Esophagus squamous epithelium (tissue), 5 donors: ENCODE results near the gene MORC4. TPM values are rescaled to one million over a fixed set of nuclear protein-coding genes. Genes with fewer than 3 reads are reported as not detected.
"Not testable (repeated sequence)": the region's sequence is repeated elsewhere in the genome, so short reads cannot be mapped to it uniquely, and the experiment has no call there.

ENCODE experiments used
- DNase-seq: peaks from one replicate; lab custom pipeline; 2025; lab: John Stamatoyannopoulos, UW
- H3K27ac ChIP-seq, 4 donors: fragments of 200-600 bp; sonication (generic); one replicate each; pipeline ENCODE4 v1.5.1; 2016 to 2019; ENCODE audit warnings: mild to moderate bottlenecking in 1 of 4
- H3K27me3 ChIP-seq, 4 donors: fragments of 200-600 bp; sonication (generic); 1 replicate in 3 of 4; 2 replicates in 1 of 4; pipeline versions ENCODE4 v1.5.1 to v1.6.0; 2017 to 2021; ENCODE audit warnings: antibody characterized with exemption in 1 of 4
- H3K36me3 ChIP-seq, 3 donors: fragments of 200-600 bp; sonication (generic); one replicate each; pipeline ENCODE4 v1.5.1; 2016 to 2019
- H3K4me1 ChIP-seq, 3 donors: fragments of 200-600 bp; sonication (generic); one replicate each; pipeline ENCODE4 v1.5.1; 2017 to 2019
- H3K4me3 ChIP-seq, 4 donors: fragments of 200-600 bp; sonication (generic); 1 replicate in 3 of 4; 2 replicates in 1 of 4; pipeline ENCODE4 v1.5.1; 2016 to 2019; ENCODE audit warnings: mild to moderate bottlenecking in 2 of 4, moderate library complexity in 1 of 4
- H3K9me3 ChIP-seq, 3 donors: fragments of 200-600 bp; sonication (generic); one replicate each; pipeline ENCODE4 v1.5.1; 2016 to 2019
- POLR2A ChIP-seq, 4 donors: fragments of 450-650 bp; IDR thresholded peaks; one replicate each; pipeline ENCODE4 v1.6.1; 2017; ENCODE audit warnings: antibody characterized with exemption in 4 of 4, mild to moderate bottlenecking in 4 of 4, moderate library complexity in 3 of 4
- WGBS, 2 donors: methylation state at CpG; one replicate each; pipeline ENCODE4 v1.1.5; 2018; 5-methylcytosine and 5-hydroxymethylcytosine counted together
- intact Hi-C: fragments of 100-400 bp; cut with DNase I; formaldehyde crosslinking; loops from one replicate; pipeline ENCODE4 v1.15.0; 2022
- total RNA-seq, 4 donors: library from RNA; depleted of rRNA; stranded (reverse); fragments of >200 nt; gene quantifications; one replicate each; pipeline ENCODE4 v1.1.0, GENCODE V29; 2016
- TF ChIP-seq, protein P1 (sequence below), 6 experiments: fragments of 450-650 bp in 4 of 6; fragments of 200-600 bp in 2 of 6; sonication (generic) in 2 of 6; IDR thresholded peaks; one replicate each; pipeline ENCODE4 v1.5.1; 2016 to 2019; ENCODE audit warnings: antibody characterized with exemption in 6 of 6, mild to moderate bottlenecking in 4 of 6, moderate library complexity in 4 of 6
- donor health status: DM: yes; HTN: yes; CAD: no.

The MORC4 gene
- total RNA-seq, 4 donors from 2014 or later = 12.5 to 22.6 (median 17.2) TPM

DNA sequence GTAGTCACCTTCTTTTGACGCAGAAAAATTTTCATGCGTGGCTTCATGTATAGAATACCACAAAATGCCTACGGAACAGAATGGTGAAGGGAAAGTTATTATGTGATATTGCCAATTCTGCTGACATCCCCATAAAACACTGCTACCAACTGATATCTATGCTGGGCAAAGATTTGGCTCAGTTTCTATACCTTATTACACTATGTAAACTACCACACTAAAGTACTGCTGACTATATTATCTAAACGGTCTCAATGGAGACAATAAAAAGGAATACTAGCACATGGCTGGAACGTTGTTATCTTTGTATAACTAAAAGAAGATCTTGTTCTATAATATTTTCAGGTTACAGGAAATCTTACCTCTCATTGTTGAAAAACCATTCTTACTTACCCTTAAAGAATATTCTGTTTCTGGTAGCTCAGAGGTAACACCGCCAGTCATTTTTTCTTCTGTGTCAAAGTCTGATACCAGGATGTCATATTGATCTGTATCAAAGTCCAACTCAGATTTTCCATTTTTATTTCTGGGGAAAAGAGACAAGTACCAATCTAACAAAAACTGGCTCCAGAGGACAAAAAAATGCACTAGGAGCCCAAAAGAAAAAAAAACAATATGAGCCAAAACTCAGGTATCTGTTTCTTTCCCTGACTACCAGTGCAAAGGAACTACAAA, 18.9 kb downstream of the MORC4 start:
- DNase-seq = no peak
- 78 to 91% methylated on average over 6 of the region's 6 CpGs for WGBS, 2 donors

DNA sequence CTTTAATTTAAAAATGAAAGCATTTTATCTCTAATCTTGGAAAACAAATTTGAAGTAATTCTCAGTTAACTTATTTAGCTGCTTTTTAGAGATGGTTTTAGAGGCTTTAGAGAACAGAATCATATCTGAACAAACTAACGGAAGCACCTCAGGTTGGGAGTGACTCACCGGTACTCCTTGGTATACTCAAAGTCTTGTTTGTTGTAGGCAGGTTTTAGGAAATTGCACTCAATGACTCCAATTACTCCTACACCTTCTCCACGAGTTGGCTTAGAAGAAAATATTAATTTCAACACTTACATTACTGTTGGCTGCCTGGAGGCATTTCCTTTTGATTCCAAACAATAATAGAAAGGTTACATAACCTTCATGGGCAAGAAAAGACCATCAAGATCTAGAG, 23.6 kb downstream of the MORC4 start:
- intact Hi-C loops = no loop called here
- TF ChIP-seq POLR2A (IDR thresholded peaks at IDR 0.05) = no peak
- TF ChIP-seq, protein P1, sequence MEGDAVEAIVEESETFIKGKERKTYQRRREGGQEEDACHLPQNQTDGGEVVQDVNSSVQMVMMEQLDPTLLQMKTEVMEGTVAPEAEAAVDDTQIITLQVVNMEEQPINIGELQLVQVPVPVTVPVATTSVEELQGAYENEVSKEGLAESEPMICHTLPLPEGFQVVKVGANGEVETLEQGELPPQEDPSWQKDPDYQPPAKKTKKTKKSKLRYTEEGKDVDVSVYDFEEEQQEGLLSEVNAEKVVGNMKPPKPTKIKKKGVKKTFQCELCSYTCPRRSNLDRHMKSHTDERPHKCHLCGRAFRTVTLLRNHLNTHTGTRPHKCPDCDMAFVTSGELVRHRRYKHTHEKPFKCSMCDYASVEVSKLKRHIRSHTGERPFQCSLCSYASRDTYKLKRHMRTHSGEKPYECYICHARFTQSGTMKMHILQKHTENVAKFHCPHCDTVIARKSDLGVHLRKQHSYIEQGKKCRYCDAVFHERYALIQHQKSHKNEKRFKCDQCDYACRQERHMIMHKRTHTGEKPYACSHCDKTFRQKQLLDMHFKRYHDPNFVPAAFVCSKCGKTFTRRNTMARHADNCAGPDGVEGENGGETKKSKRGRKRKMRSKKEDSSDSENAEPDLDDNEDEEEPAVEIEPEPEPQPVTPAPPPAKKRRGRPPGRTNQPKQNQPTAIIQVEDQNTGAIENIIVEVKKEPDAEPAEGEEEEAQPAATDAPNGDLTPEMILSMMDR (IDR thresholded peaks at IDR 0.05) = no peak

More for the DNA sequence above, 18.9 kb downstream of the MORC4 start:
- Histone ChIP-seq H3K4me1 (no peaks in the 10 kb centered on the region), H3K27ac (no peak overlapping the region), H3K36me3 (peaks cover 0 to 6% (median 0%) of the 10 kb centered on the region in 3 donors), H3K4me3 (no peak overlapping the region), H3K27me3 (no peaks in the 10 kb centered on the region), H3K9me3 (no peaks in the 10 kb centered on the region)
- TF ChIP-seq, protein P1 (IDR thresholded peaks at IDR 0.05) = no peak
- no peak for TF ChIP-seq POLR2A (IDR thresholded peaks at IDR 0.05)
- intact Hi-C loops = no loop called here

DNA sequence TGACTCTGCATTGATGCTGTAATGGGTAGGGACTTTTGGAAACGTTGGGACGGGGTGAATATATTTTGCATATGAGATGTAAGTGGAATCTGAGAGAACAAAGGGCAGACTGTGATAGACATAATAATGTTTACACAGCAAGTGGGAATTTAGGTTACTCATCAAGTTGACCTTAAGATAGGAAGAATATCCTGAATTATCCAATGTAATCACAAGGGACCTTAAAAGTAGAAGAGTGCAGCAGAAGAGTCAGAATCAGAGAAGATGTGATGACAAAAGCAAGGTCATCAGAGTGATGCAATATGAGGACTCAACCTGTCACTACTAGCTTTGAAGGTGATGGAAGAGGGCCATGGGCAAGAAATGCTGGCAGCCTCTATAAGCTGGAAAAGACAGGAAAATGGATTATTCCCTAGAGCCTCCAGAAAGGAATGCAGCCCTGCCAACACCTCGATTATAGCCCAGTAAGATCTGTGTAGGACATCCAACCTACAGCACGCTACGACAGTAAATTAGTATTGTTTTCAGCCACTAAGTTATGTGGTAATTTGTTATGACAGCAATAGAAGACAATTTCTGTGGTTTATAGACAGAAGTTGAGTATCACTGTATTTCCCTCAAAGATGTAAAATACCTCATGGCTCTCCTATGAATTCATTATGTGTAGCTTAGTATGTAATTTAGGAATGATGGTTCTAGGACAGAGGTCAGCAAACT, 26.4 kb downstream of the MORC4 start:
- 41 to 45% methylated on average over 5 of the region's 5 CpGs for WGBS, 2 donors
- H3K27me3 ChIP-seq = no peaks in the 10 kb centered on the region
- no peaks in the 10 kb centered on the region for H3K36me3 ChIP-seq
- no peak for DNase-seq
- intact Hi-C loops = no loop called here
- no peak overlapping the region for H3K27ac ChIP-seq
- no peaks in the 10 kb centered on the region for H3K4me1 ChIP-seq
- no peak for TF ChIP-seq POLR2A (IDR thresholded peaks at IDR 0.05)
- TF ChIP-seq, protein P1 (IDR thresholded peaks at IDR 0.05) = no peak
- no peak overlapping the region for H3K4me3 ChIP-seq
- no peaks in the 10 kb centered on the region for H3K9me3 ChIP-seq

More for the DNA sequence above, 23.6 kb downstream of the MORC4 start:
- Histone ChIP-seq H3K27ac (no peak overlapping the region), H3K27me3 (no peaks in the 10 kb centered on the region), H3K4me1 (no peaks in the 10 kb centered on the region), H3K4me3 (no peak overlapping the region), H3K9me3 (no peaks in the 10 kb centered on the region), H3K36me3 (no peaks in the 10 kb centered on the region)
- 34 to 51% methylated on average over 3 of the region's 3 CpGs for WGBS, 2 donors
- no peak for DNase-seq

DNA sequence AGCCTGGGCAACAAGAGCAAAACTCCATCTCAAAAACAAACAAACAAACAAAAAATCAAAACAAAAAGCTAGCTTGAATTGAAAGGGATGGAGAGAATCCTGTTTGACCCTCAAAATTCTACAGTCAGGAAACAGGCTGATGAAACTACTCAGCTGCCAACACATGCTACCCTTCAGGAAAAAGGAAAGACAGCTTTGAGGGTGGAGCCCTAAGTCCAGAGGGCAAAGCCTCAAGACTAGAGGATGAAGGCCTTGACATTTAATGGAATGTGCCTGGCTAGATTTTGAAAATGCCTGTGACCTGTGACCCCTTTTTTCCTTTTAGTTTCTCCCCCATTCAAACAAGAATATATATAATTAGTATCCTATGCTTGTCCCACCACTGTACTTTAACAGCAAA, 27.1 kb downstream of the MORC4 start:
- no peak for DNase-seq
- no peaks in the 10 kb centered on the region for H3K9me3 ChIP-seq
- TF ChIP-seq, protein P1 (IDR thresholded peaks at IDR 0.05) = no peak
- TF ChIP-seq POLR2A (IDR thresholded peaks at IDR 0.05) = no peak

DNA sequence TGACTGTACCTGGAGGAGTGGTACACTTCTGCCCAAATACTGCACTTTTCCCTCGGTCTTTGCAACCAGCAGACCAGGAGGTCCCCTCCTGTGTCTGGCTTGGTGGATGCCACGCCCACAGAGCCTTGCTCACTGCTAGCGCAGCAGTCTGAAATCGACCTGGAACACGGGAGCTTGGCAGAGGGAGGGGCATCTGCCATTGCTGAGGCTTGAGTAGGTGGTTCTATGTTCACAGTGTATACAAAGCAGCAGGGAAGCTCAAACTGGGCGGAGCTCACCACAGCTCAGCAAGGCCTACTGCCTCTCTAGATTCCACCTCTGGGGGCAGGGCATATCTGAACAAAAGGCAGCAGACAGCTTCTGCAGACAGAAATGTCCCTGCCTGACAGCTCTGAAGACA, 33.5 kb downstream of the MORC4 start:
- H3K36me3 ChIP-seq = peaks cover 0 to 16% (median 0%) of the 10 kb centered on the region in 3 donors
- intact Hi-C loops, H3K27ac ChIP-seq, H3K27me3 ChIP-seq, H3K4me1 ChIP-seq, DNase-seq, H3K9me3 ChIP-seq, H3K4me3 ChIP-seq: not testable (repeated sequence)
- WGBS, 2 donors = 83% methylated on average over 1 of the region's 6 CpGs; no CpG with 5 or more reads in 1 of the 2 donors

More for the DNA sequence above, 27.1 kb downstream of the MORC4 start:
- no peaks in the 10 kb centered on the region for H3K36me3 ChIP-seq
- no peaks in the 10 kb centered on the region for H3K27me3 ChIP-seq
- H3K27ac ChIP-seq = no peak overlapping the region
- H3K4me1 ChIP-seq = no peaks in the 10 kb centered on the region
- intact Hi-C loops = no loop called here
- no peak overlapping the region for H3K4me3 ChIP-seq
